ENCODE results near the gene YOD1. TPM values are rescaled to one million over a fixed set of nuclear protein-coding genes. Genes with fewer than 3 reads are reported as not detected.

The YOD1 gene
- total RNA-seq, 5 donors from 2014 or later (not counting 1 experiment from before 2014, with no cell fraction given), result 7.8 to 13.5 (median 8.7) TPM

DNA sequence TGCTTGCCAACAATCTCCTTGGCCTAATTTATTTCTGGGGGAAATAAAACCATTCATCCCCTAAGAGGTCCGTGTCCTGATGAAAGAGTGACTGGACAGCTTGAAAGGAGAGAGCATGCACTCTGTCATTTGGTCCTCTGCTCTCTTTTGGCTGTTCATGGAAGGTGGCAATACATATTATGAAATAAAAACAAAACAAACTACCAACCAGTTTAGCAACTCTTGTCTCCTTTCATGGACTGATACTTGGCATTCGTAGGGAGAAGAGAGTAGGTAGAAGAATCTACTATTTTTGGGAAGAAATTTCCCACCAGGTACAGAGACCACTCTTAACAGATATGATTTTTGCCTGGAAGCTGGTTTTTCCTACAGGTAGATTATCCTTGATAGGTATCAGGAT lies 17.7 kb downstream of the YOD1 start:
- CTCF ChIA-PET, result interaction anchor here (0.5 to 0.7 kb wide), 4 partner anchors 36 to 679 kb away, joined by 3 to 4 read pairs (median 3); no protein-coding TSS in a partner anchor
- no peaks in the 10 kb centered on the region for H3K9me3 Mint-ChIP-seq
- WGBS (ENCODE audit: insufficient coverage), result no CpG with 5 or more reads among the region's 2 CpGs
- no peak overlapping the region for H3K27ac Mint-ChIP-seq
- H3K27ac ChIP-seq (ENCODE audit: low read length), result no peak overlapping the region
- peaks cover 0 to 15% of the 10 kb centered on the region in 2 experiments for H3K27me3 ChIP-seq (replicated peaks in 1 of 2; ENCODE audit: control insufficient read depth in 2 of 2, extremely low read depth in 1 of 2, insufficient read depth in 2 of 2, low read length in 1 of 2)
- H3K36me3 ChIP-seq (ENCODE audit: control insufficient read depth in 2 of 2, extremely low read depth in 1 of 2, insufficient read depth in 1 of 2, low read length in 1 of 2), result no peaks in the 10 kb centered on the region
- H3K4me1 Mint-ChIP-seq, result no peaks in the 10 kb centered on the region
- POLR2A ChIA-PET, result no interaction called here
- H3K4me1 ChIP-seq (ENCODE audit: control insufficient read depth in 1 of 2, extremely low read depth in 1 of 2, insufficient read depth in 2 of 2, low read length in 2 of 2), result no peaks in the 10 kb centered on the region
- H3K4me3 ChIP-seq (ENCODE audit: control insufficient read depth in 1 of 2, extremely low read depth in 1 of 2, low read length in 1 of 2), result no peak overlapping the region
- H3K27me3 Mint-ChIP-seq, result peaks cover 23 to 38% of the 10 kb centered on the region in 2 donors
- ATAC-seq (replicated peaks in 1 of 4) (no peak), DNase-seq (no peak)
- no peaks in the 10 kb centered on the region for H3K9me3 ChIP-seq
- no peak overlapping the region for H3K4me3 Mint-ChIP-seq
- H3K36me3 Mint-ChIP-seq, result no peaks in the 10 kb centered on the region

- H3K9me3 Mint-ChIP-seq, result no peaks in the 10 kb centered on the region
- CTCF ChIA-PET, result interaction anchor here (0.7 to 0.8 kb wide), 2 partner anchors 11 to 79 kb away, joined by 3 read pairs; no protein-coding TSS in a partner anchor
- WGBS (ENCODE audit: insufficient coverage), result 20% methylated on average over 1 of the region's 1 CpG
- H3K4me1 ChIP-seq (ENCODE audit: control insufficient read depth in 1 of 2, extremely low read depth in 1 of 2, insufficient read depth in 2 of 2, low read length in 2 of 2), result no peaks in the 10 kb centered on the region
- H3K27ac ChIP-seq (ENCODE audit: low read length), result no peak within 1 kb of the TSS
- no peaks in the 10 kb centered on the region for H3K36me3 Mint-ChIP-seq
- POLR2A ChIA-PET, result interaction anchor here in 1 of 2 donors (0.6 kb wide), 1 partner anchor 26 kb away, joined by 3 read pairs; no protein-coding TSS in a partner anchor
- no peak for ATAC-seq (replicated peaks in 1 of 4)
- H3K27me3 ChIP-seq (replicated peaks in 1 of 2; ENCODE audit: control insufficient read depth in 2 of 2, extremely low read depth in 1 of 2, insufficient read depth in 2 of 2, low read length in 1 of 2), result peaks cover 0 to 17% of the 10 kb centered on the region in 2 experiments
- no peak within 1 kb of the TSS for H3K27ac Mint-ChIP-seq
- H3K4me3 Mint-ChIP-seq, result no peak within 1 kb of the TSS
- DNase-seq, result no peak
- H3K4me1 Mint-ChIP-seq, result no peaks in the 10 kb centered on the region
- H3K27me3 Mint-ChIP-seq, result peaks cover 23 to 38% of the 10 kb centered on the region in 2 donors
- H3K36me3 ChIP-seq (ENCODE audit: control insufficient read depth in 2 of 2, extremely low read depth in 1 of 2, insufficient read depth in 1 of 2, low read length in 1 of 2), result no peaks in the 10 kb centered on the region
- no peaks in the 10 kb centered on the region for H3K9me3 ChIP-seq
- H3K4me3 ChIP-seq (ENCODE audit: control insufficient read depth in 1 of 2, extremely low read depth in 1 of 2, low read length in 1 of 2), result no peak within 1 kb of the TSS
These were observed 18.4 kb downstream of the YOD1 start, which contains the start of gene C1orf116 for GRCh38 chr1:207032528-207033017. TSS of gene C1orf116 (minus strand) at chr1:207032756. CDS start at chr1:207027598, 5,158 bp downstream.

DNA sequence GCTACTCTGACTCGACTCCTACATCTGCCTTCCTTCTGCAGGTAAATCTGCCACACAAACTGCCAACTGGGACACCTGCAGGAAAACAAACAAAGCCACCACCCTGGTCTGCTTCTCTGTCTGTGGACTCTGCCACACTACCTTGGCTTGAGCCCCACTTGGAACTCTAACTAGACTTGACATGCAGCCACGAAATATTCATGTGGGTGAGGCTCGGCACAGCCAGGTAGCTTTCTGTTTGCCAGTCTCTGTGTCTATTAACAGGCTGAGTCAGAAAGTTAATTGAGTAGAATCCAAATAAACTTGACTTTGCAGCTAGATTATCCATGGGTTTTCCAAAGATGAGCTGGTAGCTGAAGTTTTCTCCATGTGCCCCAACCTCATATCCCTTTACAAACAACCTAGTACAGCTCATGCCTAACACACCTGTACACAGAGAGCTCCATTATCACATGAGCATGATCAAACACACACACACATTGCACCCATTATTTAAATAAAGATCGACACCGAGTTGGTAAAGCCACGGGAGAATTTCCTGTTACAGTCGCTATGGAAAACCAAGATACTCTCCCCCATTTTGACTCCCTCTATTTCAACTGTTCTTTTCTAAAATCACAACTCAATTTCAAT lies 19.3 kb downstream of the YOD1 start:
- Mint-ChIP-seq H3K4me3 (no peak overlapping the region), H3K4me1 (no peaks in the 10 kb centered on the region), H3K36me3 (peaks cover 6% of the 10 kb centered on the region), H3K27ac (no peak overlapping the region), H3K27me3 (peaks cover 29 to 46% of the 10 kb centered on the region in 2 donors), H3K9me3 (no peaks in the 10 kb centered on the region)
- WGBS (ENCODE audit: insufficient coverage), result 71% methylated on average over 1 of the region's 7 CpGs
- Histone ChIP-seq H3K36me3 (ENCODE audit: control insufficient read depth in 2 of 2, extremely low read depth in 1 of 2, insufficient read depth in 1 of 2, low read length in 1 of 2) (no peaks in the 10 kb centered on the region), H3K27me3 (replicated peaks in 1 of 2; ENCODE audit: control insufficient read depth in 2 of 2, extremely low read depth in 1 of 2, insufficient read depth in 2 of 2, low read length in 1 of 2) (peaks cover 0 to 22% of the 10 kb centered on the region in 2 experiments), H3K4me3 (ENCODE audit: control insufficient read depth in 1 of 2, extremely low read depth in 1 of 2, low read length in 1 of 2) (no peak overlapping the region), H3K4me1 (ENCODE audit: control insufficient read depth in 1 of 2, extremely low read depth in 1 of 2, insufficient read depth in 2 of 2, low read length in 2 of 2) (no peaks in the 10 kb centered on the region), H3K9me3 (no peaks in the 10 kb centered on the region), H3K27ac (ENCODE audit: low read length) (no peak overlapping the region)
- CTCF ChIA-PET, result interaction anchor here (0.6 to 0.8 kb wide), 2 partner anchors 10 to 1179 kb away, joined by 3 read pairs; no protein-coding TSS in a partner anchor
- no peak for ATAC-seq (replicated peaks in 1 of 4)
- DNase-seq, result no peak
- POLR2A ChIA-PET, result interaction anchor here in 1 of 2 donors (0.6 kb wide), 1 partner anchor 41 kb away, joined by 4 read pairs; no protein-coding TSS in a partner anchor

DNA sequence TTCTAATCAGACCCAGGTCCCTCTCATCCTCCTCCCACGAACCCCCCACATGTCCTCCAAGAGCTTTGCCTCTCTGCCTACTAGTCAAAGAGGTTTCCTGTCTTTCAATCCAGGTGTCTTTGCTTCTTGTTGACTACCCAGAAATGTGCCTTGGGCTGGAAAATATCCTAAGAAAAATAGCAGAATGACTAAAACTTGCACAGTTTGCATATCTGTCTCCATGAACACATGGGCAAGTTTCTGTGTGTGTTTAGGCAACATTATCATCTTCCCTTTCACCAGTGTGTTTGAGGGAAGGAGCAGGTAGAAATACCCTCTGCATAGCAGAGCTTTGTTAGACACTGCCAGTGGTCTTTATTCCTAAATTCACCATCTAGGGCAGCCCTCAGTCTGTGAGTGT lies 20.0 kb downstream of the YOD1 start:
- no peak overlapping the region for H3K27ac Mint-ChIP-seq
- 50% methylated on average over 1 of the region's 1 CpG for WGBS (ENCODE audit: insufficient coverage)
- H3K4me1 Mint-ChIP-seq, result no peaks in the 10 kb centered on the region
- no peaks in the 10 kb centered on the region for H3K9me3 ChIP-seq
- H3K4me1 ChIP-seq (ENCODE audit: control insufficient read depth in 1 of 2, extremely low read depth in 1 of 2, insufficient read depth in 2 of 2, low read length in 2 of 2), result no peaks in the 10 kb centered on the region
- H3K36me3 ChIP-seq (ENCODE audit: control insufficient read depth in 2 of 2, extremely low read depth in 1 of 2, insufficient read depth in 1 of 2, low read length in 1 of 2), result no peaks in the 10 kb centered on the region
- ChIA-PET CTCF (interaction anchor here in 1 of 2 donors (0.6 kb wide), 1 partner anchor 1328 kb away, joined by 5 read pairs; no protein-coding TSS in a partner anchor), POLR2A (interaction anchor here in 1 of 2 donors (0.6 kb wide), 1 partner anchor 40 kb away, joined by 4 read pairs; no protein-coding TSS in a partner anchor)
- no peak overlapping the region for H3K4me3 Mint-ChIP-seq
- DNase-seq (no peak), ATAC-seq (replicated peaks in 1 of 4) (no peak)
- H3K9me3 Mint-ChIP-seq, result no peaks in the 10 kb centered on the region
- H3K4me3 ChIP-seq (ENCODE audit: control insufficient read depth in 1 of 2, extremely low read depth in 1 of 2, low read length in 1 of 2), result no peak overlapping the region
- H3K36me3 Mint-ChIP-seq, result peaks cover 6% of the 10 kb centered on the region
- H3K27me3 ChIP-seq (replicated peaks in 1 of 2; ENCODE audit: control insufficient read depth in 2 of 2, extremely low read depth in 1 of 2, insufficient read depth in 2 of 2, low read length in 1 of 2), result peaks cover 0 to 22% of the 10 kb centered on the region in 2 experiments
- no peak overlapping the region for H3K27ac ChIP-seq (ENCODE audit: low read length)
- peaks cover 29 to 52% of the 10 kb centered on the region in 2 donors for H3K27me3 Mint-ChIP-seq

GRCh38 chr1:207030522-207031009 lies 20.4 kb downstream of the YOD1 start:
- no peaks in the 10 kb centered on the region for H3K36me3 ChIP-seq (ENCODE audit: control insufficient read depth in 2 of 2, extremely low read depth in 1 of 2, insufficient read depth in 1 of 2, low read length in 1 of 2)
- Mint-ChIP-seq H3K9me3 (no peaks in the 10 kb centered on the region), H3K4me3 (no peak overlapping the region), H3K27ac (no peak overlapping the region), H3K4me1 (no peaks in the 10 kb centered on the region), H3K36me3 (peaks cover 6% of the 10 kb centered on the region), H3K27me3 (peaks cover 29 to 52% of the 10 kb centered on the region in 2 donors)
- DNase-seq (no peak), ATAC-seq (replicated peaks in 1 of 4) (no peak)
- H3K4me3 ChIP-seq (ENCODE audit: control insufficient read depth in 1 of 2, extremely low read depth in 1 of 2, low read length in 1 of 2), result no peak overlapping the region
- no CpG with 5 or more reads among the region's 5 CpGs for WGBS (ENCODE audit: insufficient coverage)
- ChIA-PET CTCF (interaction anchor here in 1 of 2 donors (0.6 kb wide), 1 partner anchor 1328 kb away, joined by 5 read pairs; no protein-coding TSS in a partner anchor), POLR2A (no interaction called here)
- H3K27ac ChIP-seq (ENCODE audit: low read length), result no peak overlapping the region
- H3K4me1 ChIP-seq (ENCODE audit: control insufficient read depth in 1 of 2, extremely low read depth in 1 of 2, insufficient read depth in 2 of 2, low read length in 2 of 2), result no peaks in the 10 kb centered on the region
- H3K9me3 ChIP-seq, result no peaks in the 10 kb centered on the region
- peaks cover 0 to 22% of the 10 kb centered on the region in 2 experiments for H3K27me3 ChIP-seq (replicated peaks in 1 of 2; ENCODE audit: control insufficient read depth in 2 of 2, extremely low read depth in 1 of 2, insufficient read depth in 2 of 2, low read length in 1 of 2)

DNA sequence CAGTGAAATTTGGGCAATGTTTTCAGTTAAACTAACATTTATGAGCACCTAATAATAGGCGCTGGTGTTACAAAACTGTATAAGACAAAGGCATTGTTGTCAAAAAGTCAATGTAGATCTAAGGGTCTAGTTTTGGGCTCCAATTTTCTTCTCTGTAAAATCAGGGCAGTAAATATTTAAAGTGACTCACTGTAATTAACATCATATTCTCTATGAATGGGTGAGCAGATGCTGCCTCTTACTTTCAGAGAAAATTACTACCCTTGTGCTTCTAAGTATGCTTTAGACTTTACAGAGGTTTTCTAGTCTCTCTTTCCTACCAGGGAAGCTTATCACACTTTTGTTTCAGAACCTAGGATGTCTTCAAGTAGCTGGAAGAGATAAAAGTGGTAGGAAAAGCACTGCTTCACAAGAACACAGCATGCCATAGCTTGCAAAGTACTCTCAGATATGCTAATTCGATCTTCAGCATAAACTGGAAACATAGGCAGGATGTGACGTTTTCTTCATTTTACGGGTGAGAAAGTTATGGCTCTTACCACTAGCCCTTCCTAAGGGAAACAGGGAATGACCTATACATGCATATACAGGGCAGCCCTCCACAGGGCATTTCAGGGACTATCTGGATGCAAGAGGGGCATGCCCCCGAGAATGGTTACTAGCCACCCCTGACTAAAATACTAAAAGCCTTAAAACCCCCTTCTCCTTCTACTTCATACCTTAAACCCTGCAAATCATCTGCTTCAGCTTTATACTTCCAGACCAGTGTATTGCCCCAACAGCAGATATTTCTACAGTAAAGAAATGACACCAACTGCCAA lies 21.1 kb downstream of the YOD1 start:
- Mint-ChIP-seq H3K36me3 (peaks cover 6% of the 10 kb centered on the region), H3K27me3 (peaks cover 25 to 46% of the 10 kb centered on the region in 2 donors), H3K4me1 (no peaks in the 10 kb centered on the region), H3K9me3 (no peaks in the 10 kb centered on the region), H3K27ac (no peak overlapping the region), H3K4me3 (no peak overlapping the region)
- CTCF ChIA-PET, result interaction anchor here in 1 of 2 donors (0.7 kb wide), 1 partner anchor 294 kb away, joined by 3 read pairs; no protein-coding TSS in a partner anchor
- H3K36me3 ChIP-seq (ENCODE audit: control insufficient read depth in 2 of 2, extremely low read depth in 1 of 2, insufficient read depth in 1 of 2, low read length in 1 of 2), result no peaks in the 10 kb centered on the region
- H3K9me3 ChIP-seq, result no peaks in the 10 kb centered on the region
- no peak overlapping the region for H3K4me3 ChIP-seq (ENCODE audit: control insufficient read depth in 1 of 2, extremely low read depth in 1 of 2, low read length in 1 of 2)
- no peak for ATAC-seq (replicated peaks in 1 of 4)
- WGBS (ENCODE audit: insufficient coverage), result no CpG with 5 or more reads among the region's 5 CpGs
- H3K27me3 ChIP-seq (replicated peaks in 1 of 2; ENCODE audit: control insufficient read depth in 2 of 2, extremely low read depth in 1 of 2, insufficient read depth in 2 of 2, low read length in 1 of 2), result peaks cover 0 to 23% of the 10 kb centered on the region in 2 experiments
- POLR2A ChIA-PET, result no interaction called here
- H3K4me1 ChIP-seq (ENCODE audit: control insufficient read depth in 1 of 2, extremely low read depth in 1 of 2, insufficient read depth in 2 of 2, low read length in 2 of 2), result no peaks in the 10 kb centered on the region
- no peak for DNase-seq
- no peak overlapping the region for H3K27ac ChIP-seq (ENCODE audit: low read length)

Measured in T-cell (primary cell).